GM18511 (cell line): ENCODE results near the gene LARGE1.

ENCODE experiments used
- ATAC-seq: cut with Tn5 transposase; IDR thresholded peaks from one replicate; pipeline ENCODE4 v1.9.1; 2021; ENCODE audit warnings: mild to moderate bottlenecking, moderate library complexity; ENCODE audit not compliant: unreplicated experiment

Gene LARGE1

GRCh38 chr22:33785283-33785968 lies 134.8 kb downstream of the LARGE1 start:
- ATAC-seq: no peak

GRCh38 chr22:33781411-33781810 lies 138.9 kb downstream of the LARGE1 start:
- ATAC-seq: no peak

GRCh38 chr22:33780531-33781136 lies 139.6 kb downstream of the LARGE1 start:
- no peak for ATAC-seq

- no peak for ATAC-seq
These were observed 141.0 kb downstream of the LARGE1 start for GRCh38 chr22:33779243-33779642.

GRCh38 chr22:33776491-33776890 lies 143.8 kb downstream of the LARGE1 start:
- no peak for ATAC-seq

- ATAC-seq: no peak
These were observed 145.5 kb downstream of the LARGE1 start for GRCh38 chr22:33774781-33775180.

GRCh38 chr22:33772745-33773144 lies 147.5 kb downstream of the LARGE1 start:
- no peak for ATAC-seq

GRCh38 chr22:33771136-33771535 lies 149.1 kb downstream of the LARGE1 start:
- no peak for ATAC-seq

- ATAC-seq: no peak
These were observed 149.6 kb downstream of the LARGE1 start for GRCh38 chr22:33770723-33771122.

- no peak for ATAC-seq
These were observed 154.2 kb downstream of the LARGE1 start for GRCh38 chr22:33766091-33766490.

- no peak for ATAC-seq
These were observed 161.3 kb downstream of the LARGE1 start for GRCh38 chr22:33758961-33759360.

GRCh38 chr22:33757802-33758483 lies 162.3 kb downstream of the LARGE1 start:
- no peak for ATAC-seq

GRCh38 chr22:33757041-33757801 lies 163.1 kb downstream of the LARGE1 start:
- no peak for ATAC-seq

- no peak for ATAC-seq
These were observed 163.7 kb downstream of the LARGE1 start for GRCh38 chr22:33756508-33756949.

GRCh38 chr22:33748714-33749113 lies 171.6 kb downstream of the LARGE1 start:
- ATAC-seq: no peak

- ATAC-seq: no peak
These were observed 172.6 kb downstream of the LARGE1 start for GRCh38 chr22:33747576-33748180.

GRCh38 chr22:33747029-33747428 lies 173.2 kb downstream of the LARGE1 start:
- ATAC-seq: no peak

- no peak for ATAC-seq
These were observed 173.8 kb downstream of the LARGE1 start for GRCh38 chr22:33746501-33746928.

- no peak for ATAC-seq
These were observed 174.8 kb downstream of the LARGE1 start for GRCh38 chr22:33745501-33745900.

GRCh38 chr22:33743756-33744155 lies 176.5 kb downstream of the LARGE1 start:
- peak; percentile 61 for ATAC-seq

GRCh38 chr22:33741025-33741424 lies 179.3 kb downstream of the LARGE1 start:
- ATAC-seq: no peak
